Measurements from ENCODE around the gene HLA-DQB1. TPM values are rescaled to one million over a fixed set of nuclear protein-coding genes. Genes with fewer than 3 reads are reported as not detected.
"Not testable (repeated sequence)": the region's sequence is repeated elsewhere in the genome, so short reads cannot be mapped to it uniquely, and the experiment has no call there.

The HLA-DQB1 gene
- total and polyA plus RNA-seq, 4 donors: 0.30 to 6.9 (median 1.8) TPM

DNA sequence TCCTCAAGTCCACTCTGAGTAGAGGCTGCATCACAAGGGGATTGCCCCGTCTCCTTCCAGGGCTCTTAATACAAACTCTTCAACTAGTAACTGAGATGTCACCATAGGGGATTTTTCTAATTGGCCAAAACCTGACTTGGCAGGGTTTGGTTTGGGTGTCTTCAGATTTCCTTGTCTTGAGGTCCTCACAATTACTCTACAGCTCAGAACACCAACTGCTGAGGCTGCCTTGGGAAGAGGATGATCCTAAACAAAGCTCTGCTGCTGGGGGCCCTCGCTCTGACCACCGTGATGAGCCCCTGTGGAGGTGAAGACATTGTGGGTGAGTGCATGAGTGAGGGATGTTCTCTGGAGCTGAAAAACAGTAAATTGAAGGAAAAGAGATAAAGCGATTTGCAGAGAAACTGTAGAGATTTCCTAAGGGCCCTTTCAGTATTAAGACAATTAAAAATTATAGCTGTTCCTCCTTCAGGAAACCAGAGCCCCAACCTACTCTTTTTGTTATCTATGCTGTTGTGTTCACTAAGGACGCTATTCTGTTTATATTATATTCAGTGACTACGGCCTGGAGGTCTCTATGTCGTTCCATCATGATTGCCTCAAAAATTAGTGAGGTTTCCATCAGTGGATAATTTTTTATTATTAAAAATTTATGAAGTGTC is 29.1 kb downstream of the HLA-DQB1 start, which contains the start of gene HLA-DQA1:
HLA-DQA1 (plus strand) TSS at position 188 of the 662 bp plus-strand sequence; CDS start at position 241, 53 bp downstream.
- Histone ChIP-seq H3K9me3 (ENCODE audit: control insufficient read depth, insufficient read depth, low read length) (no peaks in the 10 kb centered on the region), H3K4me3 (ENCODE audit: low read depth, low read length) (no peak within 1 kb of the TSS), H3K27ac (ENCODE audit: low read depth, low read length) (no peak within 1 kb of the TSS), H3K27me3 (ENCODE audit: control insufficient read depth, insufficient read depth, low read length) (no peaks in the 10 kb centered on the region), H3K4me1 (ENCODE audit: control insufficient read depth, insufficient read depth, low read length) (no peaks in the 10 kb centered on the region), H3K36me3 (ENCODE audit: control insufficient read depth, insufficient read depth, low read length) (no peaks in the 10 kb centered on the region)
- WGBS (ENCODE audit: insufficient coverage): 67% methylated on average over 3 of the region's 7 CpGs
- DNase-seq (ENCODE audit: low read depth in 4 of 6, low spot score in 6 of 6): no peak

GRCh38 chr6:32635526-32636123 is 30.8 kb downstream of the HLA-DQB1 start:
- no peaks in the 10 kb centered on the region for H3K36me3 ChIP-seq (ENCODE audit: control insufficient read depth, insufficient read depth, low read length)
- no peak overlapping the region for H3K27ac ChIP-seq (ENCODE audit: low read depth, low read length)
- DNase-seq (ENCODE audit: low read depth in 4 of 6, low spot score in 6 of 6): no peak
- WGBS (ENCODE audit: insufficient coverage): 50% methylated on average over 1 of the region's 2 CpGs
- H3K4me3 ChIP-seq (ENCODE audit: low read depth, low read length): no peak overlapping the region
- no peaks in the 10 kb centered on the region for H3K4me1 ChIP-seq (ENCODE audit: control insufficient read depth, insufficient read depth, low read length)
- H3K27me3 ChIP-seq (ENCODE audit: control insufficient read depth, insufficient read depth, low read length): no peaks in the 10 kb centered on the region
- no peaks in the 10 kb centered on the region for H3K9me3 ChIP-seq (ENCODE audit: control insufficient read depth, insufficient read depth, low read length)

- WGBS (ENCODE audit: insufficient coverage): 87% methylated on average over 3 of the region's 13 CpGs
- not testable (repeated sequence) for H3K27ac ChIP-seq (ENCODE audit: low read depth, low read length); H3K9me3 ChIP-seq (ENCODE audit: control insufficient read depth, insufficient read depth, low read length)
Measured at GRCh38 chr6:32629793-32630192, 36.7 kb downstream of the HLA-DQB1 start.

GRCh38 chr6:32627831-32628230 is 38.6 kb downstream of the HLA-DQB1 start:
- Histone ChIP-seq H3K27me3 (ENCODE audit: control insufficient read depth, insufficient read depth, low read length) (no peaks in the 10 kb centered on the region), H3K4me1 (ENCODE audit: control insufficient read depth, insufficient read depth, low read length) (no peaks in the 10 kb centered on the region), H3K36me3 (ENCODE audit: control insufficient read depth, insufficient read depth, low read length) (no peaks in the 10 kb centered on the region), H3K4me3 (ENCODE audit: low read depth, low read length) (no peak overlapping the region), H3K27ac (ENCODE audit: low read depth, low read length) (no peak overlapping the region), H3K9me3 (ENCODE audit: control insufficient read depth, insufficient read depth, low read length) (no peaks in the 10 kb centered on the region)
- WGBS (ENCODE audit: insufficient coverage): no CpG with 5 or more reads among the region's 3 CpGs
- peak in 1 of 6 donors; percentile 46 for DNase-seq (ENCODE audit: low read depth in 4 of 6, low spot score in 6 of 6)

More at GRCh38 chr6:32629793-32630192, 36.7 kb downstream of the HLA-DQB1 start:
- DNase-seq (ENCODE audit: low read depth in 4 of 6, low spot score in 6 of 6); H3K4me3 ChIP-seq (ENCODE audit: low read depth, low read length); H3K27me3 ChIP-seq (ENCODE audit: control insufficient read depth, insufficient read depth, low read length); H3K4me1 ChIP-seq (ENCODE audit: control insufficient read depth, insufficient read depth, low read length); H3K36me3 ChIP-seq (ENCODE audit: control insufficient read depth, insufficient read depth, low read length): not testable (repeated sequence)

GRCh38 chr6:32627249-32627648 is 39.2 kb downstream of the HLA-DQB1 start:
- no peak for DNase-seq (ENCODE audit: low read depth in 4 of 6, low spot score in 6 of 6)
- H3K9me3 ChIP-seq (ENCODE audit: control insufficient read depth, insufficient read depth, low read length): no peaks in the 10 kb centered on the region
- H3K36me3 ChIP-seq (ENCODE audit: control insufficient read depth, insufficient read depth, low read length): no peaks in the 10 kb centered on the region
- no peak overlapping the region for H3K27ac ChIP-seq (ENCODE audit: low read depth, low read length)
- WGBS (ENCODE audit: insufficient coverage): 56% methylated on average over 1 of the region's 3 CpGs
- H3K4me1 ChIP-seq (ENCODE audit: control insufficient read depth, insufficient read depth, low read length): no peaks in the 10 kb centered on the region
- H3K4me3 ChIP-seq (ENCODE audit: low read depth, low read length): no peak overlapping the region
- H3K27me3 ChIP-seq (ENCODE audit: control insufficient read depth, insufficient read depth, low read length): no peaks in the 10 kb centered on the region

DNA sequence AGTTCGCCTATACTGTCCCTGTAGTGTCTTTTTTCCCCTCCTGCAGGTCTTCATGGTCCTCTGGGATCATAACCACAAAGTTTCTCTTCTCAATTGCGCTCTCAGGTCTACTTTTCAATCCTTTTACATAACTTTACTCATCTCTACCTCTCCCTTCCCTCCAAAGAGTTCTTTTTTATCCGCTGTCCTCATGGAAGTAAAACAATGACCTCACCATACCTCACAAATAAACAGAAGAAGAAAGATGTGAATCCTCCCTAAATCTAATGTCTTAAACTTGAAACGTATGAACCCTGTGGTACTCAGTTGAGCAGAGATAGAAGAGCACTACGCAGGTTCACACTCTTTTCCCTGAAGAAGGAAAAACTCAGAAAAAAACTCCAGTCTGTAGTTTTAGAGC is 41.3 kb downstream of the HLA-DQB1 start:
- no peak overlapping the region for H3K27ac ChIP-seq (ENCODE audit: low read depth, low read length)
- H3K9me3 ChIP-seq (ENCODE audit: control insufficient read depth, insufficient read depth, low read length): no peaks in the 10 kb centered on the region
- no peaks in the 10 kb centered on the region for H3K36me3 ChIP-seq (ENCODE audit: control insufficient read depth, insufficient read depth, low read length)
- no peak overlapping the region for H3K4me3 ChIP-seq (ENCODE audit: low read depth, low read length)
- H3K27me3 ChIP-seq (ENCODE audit: control insufficient read depth, insufficient read depth, low read length): no peaks in the 10 kb centered on the region
- WGBS (ENCODE audit: insufficient coverage): 86% methylated on average over 3 of the region's 5 CpGs
- H3K4me1 ChIP-seq (ENCODE audit: control insufficient read depth, insufficient read depth, low read length): no peaks in the 10 kb centered on the region
- no peak for DNase-seq (ENCODE audit: low read depth in 4 of 6, low spot score in 6 of 6)

GRCh38 chr6:32624565-32624964 is 41.9 kb downstream of the HLA-DQB1 start:
- Histone ChIP-seq H3K36me3 (ENCODE audit: control insufficient read depth, insufficient read depth, low read length) (no peaks in the 10 kb centered on the region), H3K4me3 (ENCODE audit: low read depth, low read length) (no peak overlapping the region), H3K27me3 (ENCODE audit: control insufficient read depth, insufficient read depth, low read length) (no peaks in the 10 kb centered on the region), H3K9me3 (ENCODE audit: control insufficient read depth, insufficient read depth, low read length) (no peaks in the 10 kb centered on the region), H3K27ac (ENCODE audit: low read depth, low read length) (no peak overlapping the region), H3K4me1 (ENCODE audit: control insufficient read depth, insufficient read depth, low read length) (no peaks in the 10 kb centered on the region)
- no CpG with 5 or more reads among the region's 3 CpGs for WGBS (ENCODE audit: insufficient coverage)
- DNase-seq (ENCODE audit: low read depth in 4 of 6, low spot score in 6 of 6): no peak

DNA sequence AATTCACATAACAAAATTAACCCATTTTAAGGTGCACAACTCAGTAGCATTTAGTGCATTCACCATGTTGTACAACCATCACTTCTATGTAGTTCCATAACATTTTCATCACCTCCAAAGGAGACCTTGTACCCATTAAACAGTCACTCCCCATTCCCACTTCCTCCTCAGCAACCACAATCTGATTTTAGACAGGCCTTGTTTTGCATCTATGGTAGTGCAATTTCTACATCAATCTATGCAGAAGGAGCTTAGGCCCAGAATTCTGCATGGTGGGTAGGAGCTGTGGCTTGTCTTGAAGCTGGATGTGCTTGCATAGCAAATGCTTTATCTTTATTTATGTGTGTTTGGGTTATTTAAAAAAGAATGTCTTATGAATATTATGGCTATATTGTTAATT is 42.8 kb downstream of the HLA-DQB1 start:
- no peaks in the 10 kb centered on the region for H3K9me3 ChIP-seq (ENCODE audit: control insufficient read depth, insufficient read depth, low read length)
- H3K36me3 ChIP-seq (ENCODE audit: control insufficient read depth, insufficient read depth, low read length): no peaks in the 10 kb centered on the region
- H3K27me3 ChIP-seq (ENCODE audit: control insufficient read depth, insufficient read depth, low read length): no peaks in the 10 kb centered on the region
- no peak overlapping the region for H3K27ac ChIP-seq (ENCODE audit: low read depth, low read length)
- H3K4me1 ChIP-seq (ENCODE audit: control insufficient read depth, insufficient read depth, low read length): no peaks in the 10 kb centered on the region
- no peak overlapping the region for H3K4me3 ChIP-seq (ENCODE audit: low read depth, low read length)
- DNase-seq (ENCODE audit: low read depth in 4 of 6, low spot score in 6 of 6): no peak

DNA sequence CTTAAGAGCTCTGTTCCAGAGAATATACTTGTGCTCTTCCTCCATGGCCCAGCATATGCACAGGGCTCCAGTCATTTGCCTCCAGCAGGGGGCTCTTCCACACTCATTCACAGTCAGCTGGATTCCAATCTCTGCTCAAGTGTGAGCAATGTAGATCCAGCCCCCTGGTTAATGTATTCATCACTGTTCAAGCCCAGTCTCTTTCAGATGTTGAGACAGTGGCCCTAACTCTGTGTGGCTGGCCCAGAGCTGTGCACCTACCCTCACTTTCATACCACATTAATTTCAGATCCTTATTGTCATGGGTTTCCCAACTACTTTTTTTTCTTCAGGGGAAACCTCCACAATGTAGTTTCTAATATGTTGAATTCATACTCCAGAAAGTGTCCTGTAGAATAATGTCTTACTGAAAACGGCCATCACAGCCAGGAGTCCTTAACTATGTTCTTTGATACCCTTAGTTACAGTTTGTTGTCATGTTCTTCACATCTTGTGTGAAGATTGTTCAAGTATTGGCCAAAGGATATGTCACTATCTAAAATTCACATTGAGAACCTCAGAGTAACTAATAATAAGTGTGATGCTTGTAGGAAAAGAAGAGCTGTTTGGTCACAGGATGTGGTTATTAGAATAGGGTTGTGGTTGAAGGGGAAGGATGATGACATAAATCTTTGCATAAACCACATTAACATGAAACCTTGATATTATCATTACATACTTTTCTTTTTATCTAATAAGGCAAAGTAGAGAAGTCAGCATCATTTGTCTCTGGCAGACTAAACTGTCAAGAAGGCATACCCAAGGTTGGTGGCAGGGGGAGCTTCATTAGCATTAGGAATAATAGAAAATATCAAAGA is 43.7 kb downstream of the HLA-DQB1 start:
- no peak overlapping the region for H3K27ac ChIP-seq (ENCODE audit: low read depth, low read length)
- no CpG with 5 or more reads among the region's 1 CpG for WGBS (ENCODE audit: insufficient coverage)
- H3K4me3 ChIP-seq (ENCODE audit: low read depth, low read length): no peak overlapping the region
- H3K27me3 ChIP-seq (ENCODE audit: control insufficient read depth, insufficient read depth, low read length): no peaks in the 10 kb centered on the region
- no peaks in the 10 kb centered on the region for H3K9me3 ChIP-seq (ENCODE audit: control insufficient read depth, insufficient read depth, low read length)
- no peaks in the 10 kb centered on the region for H3K4me1 ChIP-seq (ENCODE audit: control insufficient read depth, insufficient read depth, low read length)
- no peaks in the 10 kb centered on the region for H3K36me3 ChIP-seq (ENCODE audit: control insufficient read depth, insufficient read depth, low read length)
- peak in 1 of 6 donors; percentile 45 for DNase-seq (ENCODE audit: low read depth in 4 of 6, low spot score in 6 of 6)
